ENCODE results near the gene SH3BP2.
A peak's percentile ranks its signal among the peaks of the same experiment; 100 is the strongest.

The SH3BP2 gene

GRCh38 chr4:2802618-2803531 is 10.0 kb downstream of the SH3BP2 start:
- H3K27ac Mint-ChIP-seq, result no peak overlapping the region
- DNase-seq, result no peak
- no peaks in the 10 kb centered on the region for H3K27me3 Mint-ChIP-seq
- H3K4me3 Mint-ChIP-seq, result no peak overlapping the region
- H3K36me3 Mint-ChIP-seq (ENCODE audit: low read depth), result no peaks in the 10 kb centered on the region
- ATAC-seq, result no peak
- H3K4me1 Mint-ChIP-seq, result peaks cover 50% of the 10 kb centered on the region
- H3K9me3 Mint-ChIP-seq, result no peaks in the 10 kb centered on the region

- DNase-seq, result no peak
- no peak overlapping the region for H3K27ac Mint-ChIP-seq
- no peak for ATAC-seq
Observed at GRCh38 chr4:2803624-2804448, 11.0 kb downstream of the SH3BP2 start.

DNA sequence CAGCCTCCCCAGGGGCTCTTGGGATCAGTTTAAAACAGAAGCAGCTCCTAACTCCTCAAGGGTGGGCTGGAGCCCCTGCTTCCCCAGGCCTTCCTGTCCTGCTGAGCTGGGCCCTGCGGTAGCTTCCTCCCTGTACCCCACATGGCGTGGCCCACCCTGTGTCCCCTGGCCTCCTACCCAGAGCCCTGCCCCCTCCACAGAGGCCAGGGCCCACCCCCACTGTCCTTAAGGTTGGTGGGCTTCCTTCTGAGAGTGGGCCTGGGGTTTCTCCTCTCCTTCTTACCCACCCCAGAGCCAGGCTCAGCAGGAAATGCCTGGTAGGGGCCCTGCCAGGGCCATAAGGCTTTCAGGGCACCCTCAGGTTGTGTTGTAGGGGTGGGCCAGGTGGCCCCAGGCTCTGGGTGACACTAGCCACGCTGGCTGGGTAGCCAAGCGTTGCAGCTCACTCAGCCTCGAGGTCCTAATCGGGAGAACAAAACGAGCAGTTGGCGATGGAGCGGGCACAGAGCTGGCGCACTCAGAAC is 11.6 kb downstream of the SH3BP2 start:
- no peak for DNase-seq
- Mint-ChIP-seq H3K9me3 (no peaks in the 10 kb centered on the region), H3K36me3 (ENCODE audit: low read depth) (no peaks in the 10 kb centered on the region), H3K4me1 (peaks cover 37% of the 10 kb centered on the region), H3K27me3 (no peaks in the 10 kb centered on the region), H3K4me3 (no peak overlapping the region), H3K27ac (no peak overlapping the region)
- ATAC-seq, result no peak

More at GRCh38 chr4:2803624-2804448, 11.0 kb downstream of the SH3BP2 start:
- Mint-ChIP-seq H3K36me3 (ENCODE audit: low read depth) (no peaks in the 10 kb centered on the region), H3K9me3 (no peaks in the 10 kb centered on the region), H3K4me1 (peaks cover 40% of the 10 kb centered on the region), H3K4me3 (no peak overlapping the region), H3K27me3 (no peaks in the 10 kb centered on the region)

DNA sequence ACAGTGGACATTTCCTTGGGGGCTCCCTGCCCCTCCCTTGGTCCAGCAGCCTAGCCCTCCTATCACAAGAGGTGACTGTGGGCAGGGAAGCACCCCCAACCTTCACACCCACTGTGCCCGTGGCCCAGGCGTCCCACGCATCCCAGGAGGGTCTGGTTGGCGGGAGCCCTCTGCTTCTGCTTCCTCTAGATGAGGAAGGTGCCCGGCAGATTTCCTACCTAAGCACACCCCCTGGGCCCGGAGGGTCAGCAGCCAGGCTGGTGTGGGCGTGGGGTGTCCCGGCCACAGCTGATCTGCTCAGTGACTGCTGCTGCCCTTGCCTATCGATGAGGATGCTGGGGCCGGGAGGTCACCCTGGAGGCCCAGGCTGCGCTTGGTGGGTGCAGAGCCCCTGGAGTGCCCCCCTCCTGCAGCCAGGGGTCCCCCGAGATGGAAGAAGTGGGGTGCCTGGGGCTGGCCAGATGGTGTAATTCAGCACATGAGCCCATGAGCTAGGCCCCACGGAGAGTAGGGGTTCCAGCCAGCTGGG is 12.2 kb downstream of the SH3BP2 start:
- H3K4me3 Mint-ChIP-seq, result no peak overlapping the region
- peaks cover 34% of the 10 kb centered on the region for H3K4me1 Mint-ChIP-seq
- H3K9me3 Mint-ChIP-seq, result no peaks in the 10 kb centered on the region
- no peak overlapping the region for H3K27ac Mint-ChIP-seq
- no peak for DNase-seq
- no peaks in the 10 kb centered on the region for H3K36me3 Mint-ChIP-seq (ENCODE audit: low read depth)
- no peaks in the 10 kb centered on the region for H3K27me3 Mint-ChIP-seq
- ATAC-seq, result no peak

- DNase-seq (no peak), ATAC-seq (no peak)
- Mint-ChIP-seq H3K36me3 (ENCODE audit: low read depth) (no peaks in the 10 kb centered on the region), H3K27ac (no peak overlapping the region), H3K4me1 (peaks cover 27% of the 10 kb centered on the region), H3K9me3 (no peaks in the 10 kb centered on the region), H3K4me3 (no peak overlapping the region), H3K27me3 (no peaks in the 10 kb centered on the region)
Observed at GRCh38 chr4:2805712-2806389, 13.0 kb downstream of the SH3BP2 start.

DNA sequence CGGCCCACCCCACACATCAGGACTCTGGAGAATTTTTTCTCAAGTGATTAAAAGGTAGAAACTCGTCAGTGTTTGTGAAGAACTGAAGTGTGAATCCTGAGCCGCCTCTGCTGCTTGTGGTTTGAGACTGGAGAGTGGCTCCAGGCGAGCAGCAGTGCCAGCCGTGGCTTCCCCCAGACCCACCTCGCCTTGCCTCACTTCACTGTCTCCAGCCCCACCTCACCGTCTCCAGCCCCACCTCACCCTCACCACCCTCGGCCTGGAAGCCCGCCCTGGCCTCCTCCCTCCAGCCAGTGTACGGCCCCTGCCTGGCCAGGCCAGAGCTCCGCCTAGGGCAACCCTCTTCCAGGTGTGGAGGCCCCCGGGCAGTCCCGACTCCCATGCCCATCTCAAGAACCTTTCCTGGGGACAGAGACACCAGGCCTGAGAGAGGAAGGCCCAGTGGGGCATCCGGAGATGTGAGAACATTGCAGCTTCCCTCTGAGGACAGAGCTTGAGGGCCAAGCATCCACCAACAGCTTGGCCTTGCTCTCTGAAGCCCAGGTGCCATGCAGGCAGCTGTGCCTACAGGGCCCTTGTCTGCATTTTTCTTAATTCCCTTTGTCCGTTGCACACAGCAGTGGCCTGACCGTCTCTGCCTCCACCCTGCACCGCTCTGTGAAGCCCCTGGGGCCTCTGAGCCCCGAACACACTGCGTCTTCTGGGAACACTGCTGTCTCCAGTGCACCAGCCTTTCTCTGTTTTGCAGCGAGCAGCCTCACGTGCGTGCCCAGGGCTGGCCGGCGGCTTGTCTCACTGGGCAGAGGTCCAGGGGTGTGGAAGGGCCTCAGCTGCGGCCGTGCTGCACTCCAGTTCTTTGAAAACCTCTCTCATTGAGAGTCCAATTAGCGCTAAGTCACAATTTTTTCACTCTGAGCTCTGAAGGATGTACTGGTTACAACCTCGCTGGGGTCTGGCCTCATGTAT is 13.8 kb downstream of the SH3BP2 start:
- H3K27ac Mint-ChIP-seq, result no peak overlapping the region
- H3K4me3 Mint-ChIP-seq, result no peak overlapping the region
- no peaks in the 10 kb centered on the region for H3K36me3 Mint-ChIP-seq (ENCODE audit: low read depth)
- DNase-seq (no peak), ATAC-seq (peak; percentile 6)
- H3K27me3 Mint-ChIP-seq, result no peaks in the 10 kb centered on the region
- H3K4me1 Mint-ChIP-seq, result peaks cover 24% of the 10 kb centered on the region
- H3K9me3 Mint-ChIP-seq, result no peaks in the 10 kb centered on the region

DNA sequence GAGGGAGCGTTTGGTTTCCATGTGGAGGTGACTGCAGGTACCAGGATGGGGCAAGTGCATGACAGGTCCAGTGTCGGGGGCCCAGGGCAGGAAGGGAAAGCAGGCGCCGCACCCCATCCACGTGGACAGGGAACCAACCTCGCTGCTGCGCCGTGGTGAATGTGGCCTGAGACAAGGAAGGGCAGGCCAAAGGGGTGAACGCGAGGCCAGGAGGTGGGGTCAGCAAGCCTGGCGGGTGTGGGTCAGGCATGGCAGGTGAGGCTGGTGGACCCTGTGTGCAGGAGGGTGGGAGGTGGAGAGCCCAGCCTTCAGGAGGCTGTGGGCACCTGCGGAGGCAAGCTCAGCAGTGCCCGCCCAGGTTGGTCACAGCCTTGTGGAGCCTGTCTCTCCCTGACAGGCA is 14.7 kb downstream of the SH3BP2 start:
- H3K36me3 Mint-ChIP-seq (ENCODE audit: low read depth), result no peaks in the 10 kb centered on the region
- ATAC-seq (no peak), DNase-seq (no peak)
- H3K27ac Mint-ChIP-seq, result no peak overlapping the region
- H3K9me3 Mint-ChIP-seq, result no peaks in the 10 kb centered on the region
- H3K27me3 Mint-ChIP-seq, result no peaks in the 10 kb centered on the region
- peaks cover 26% of the 10 kb centered on the region for H3K4me1 Mint-ChIP-seq
- no peak overlapping the region for H3K4me3 Mint-ChIP-seq

- Mint-ChIP-seq H3K27ac (no peak overlapping the region), H3K27me3 (no peaks in the 10 kb centered on the region), H3K4me1 (peaks cover 26% of the 10 kb centered on the region), H3K9me3 (no peaks in the 10 kb centered on the region), H3K36me3 (ENCODE audit: low read depth) (no peaks in the 10 kb centered on the region), H3K4me3 (no peak overlapping the region)
- DNase-seq (no peak), ATAC-seq (no peak)
Observed at GRCh38 chr4:2808001-2808400, 15.1 kb downstream of the SH3BP2 start.

DNA sequence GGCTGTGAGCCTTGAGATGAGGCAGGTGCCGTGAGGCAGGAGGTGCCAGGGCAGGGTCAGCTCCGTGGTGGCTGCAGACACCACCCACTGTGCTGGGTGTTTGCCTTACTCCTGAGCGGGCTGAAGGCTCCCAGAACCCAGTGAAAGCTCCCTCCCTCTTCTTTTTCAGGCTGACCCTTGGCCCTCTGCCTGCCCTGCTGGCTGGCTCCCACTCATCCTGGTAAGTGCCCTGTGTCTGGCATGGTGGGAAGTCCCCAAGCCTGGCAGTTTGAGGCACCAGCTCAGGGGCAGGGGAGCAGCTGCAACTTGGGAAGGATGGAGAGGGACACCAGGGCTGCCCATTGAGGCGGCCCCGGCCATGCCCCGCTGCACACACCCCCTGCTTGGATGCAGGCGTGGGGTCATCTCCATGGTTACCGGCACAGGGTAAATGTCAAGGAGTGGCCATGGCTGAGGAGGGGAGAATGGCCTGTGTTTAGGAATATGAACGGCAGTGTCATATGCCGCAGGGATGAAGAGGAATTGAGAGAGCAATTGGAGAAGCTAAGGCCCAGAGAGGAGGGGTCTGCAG is 16.8 kb downstream of the SH3BP2 start:
- peaks cover 10% of the 10 kb centered on the region for H3K36me3 Mint-ChIP-seq (ENCODE audit: low read depth)
- no peak overlapping the region for H3K4me3 Mint-ChIP-seq
- no peaks in the 10 kb centered on the region for H3K9me3 Mint-ChIP-seq
- no peak for DNase-seq
- peak overlapping the region; percentile 59 for H3K27ac Mint-ChIP-seq
- peaks cover 38% of the 10 kb centered on the region for H3K4me1 Mint-ChIP-seq
- ATAC-seq, result no peak
- H3K27me3 Mint-ChIP-seq, result no peaks in the 10 kb centered on the region

DNA sequence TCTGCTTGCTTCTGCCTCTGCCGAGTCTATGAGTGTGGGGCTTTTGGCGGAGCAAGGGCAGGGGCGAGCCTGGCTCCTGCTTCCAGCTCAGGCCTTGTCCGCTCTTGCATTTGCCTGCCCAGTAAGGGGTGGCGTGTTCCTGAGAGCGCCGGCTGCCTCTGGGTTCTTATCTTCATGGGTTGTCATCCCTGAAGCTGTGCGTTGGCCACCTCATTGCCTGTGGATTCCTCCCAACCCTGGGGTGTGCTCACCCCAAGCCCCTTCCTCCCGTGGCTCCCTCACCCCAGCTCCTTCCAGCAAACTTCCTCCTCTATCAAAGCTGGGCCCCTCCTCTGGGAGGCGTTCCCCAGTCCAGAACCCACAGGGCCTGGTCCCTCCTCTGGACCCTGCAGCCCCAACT is 17.5 kb downstream of the SH3BP2 start:
- no peak for ATAC-seq
- Mint-ChIP-seq H3K27me3 (no peaks in the 10 kb centered on the region), H3K4me3 (no peak overlapping the region), H3K27ac (no peak overlapping the region), H3K9me3 (no peaks in the 10 kb centered on the region), H3K4me1 (peaks cover 40% of the 10 kb centered on the region), H3K36me3 (ENCODE audit: low read depth) (peaks cover 17% of the 10 kb centered on the region)
- DNase-seq, result no peak

DNA sequence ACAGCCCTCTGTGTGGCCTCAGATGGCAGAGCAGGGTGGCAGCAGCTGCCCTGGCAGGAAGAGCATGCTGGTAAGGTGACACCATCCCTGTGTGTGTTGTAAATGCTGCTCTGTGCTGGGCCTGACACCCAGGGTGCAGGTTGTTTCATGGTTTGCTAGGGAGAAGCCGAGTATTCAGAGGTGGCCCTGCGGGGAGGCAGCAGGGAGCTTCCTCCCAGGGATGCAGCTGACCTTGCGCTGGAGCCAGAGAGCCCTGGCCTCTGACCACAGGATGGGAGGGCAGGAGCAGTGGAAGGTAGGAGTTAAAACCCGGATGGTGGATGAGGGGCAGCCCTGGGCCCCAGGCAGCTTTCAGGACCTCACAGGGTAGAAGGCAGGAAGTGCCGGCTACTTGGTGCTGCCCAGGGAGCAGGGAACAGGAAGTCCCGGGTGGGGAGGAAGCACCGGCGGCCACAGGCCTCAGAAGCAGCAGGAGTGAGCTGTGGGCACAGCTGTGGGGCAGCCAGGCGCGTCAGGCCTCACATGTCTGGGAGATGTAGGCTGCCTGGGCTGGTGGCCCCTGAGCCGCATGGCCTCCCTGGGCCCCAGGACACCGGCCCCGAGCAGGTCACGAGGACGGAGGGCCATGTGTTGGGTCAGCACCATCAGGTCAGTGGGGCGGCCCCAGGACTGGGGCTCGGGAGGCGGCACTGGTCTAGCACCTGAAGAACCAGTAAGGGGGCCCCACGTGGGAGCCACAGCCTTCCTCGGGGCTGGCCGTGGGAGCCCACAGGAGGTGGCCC is 19.1 kb downstream of the SH3BP2 start:
- Mint-ChIP-seq H3K4me3 (peak overlapping the region; percentile 90), H3K4me1 (peaks cover 49% of the 10 kb centered on the region), H3K36me3 (ENCODE audit: low read depth) (peaks cover 32% of the 10 kb centered on the region), H3K9me3 (no peaks in the 10 kb centered on the region), H3K27me3 (no peaks in the 10 kb centered on the region), H3K27ac (peak overlapping the region; percentile 98)
- DNase-seq, result peak; percentile 73
- ATAC-seq, result peak; percentile 78

DNA sequence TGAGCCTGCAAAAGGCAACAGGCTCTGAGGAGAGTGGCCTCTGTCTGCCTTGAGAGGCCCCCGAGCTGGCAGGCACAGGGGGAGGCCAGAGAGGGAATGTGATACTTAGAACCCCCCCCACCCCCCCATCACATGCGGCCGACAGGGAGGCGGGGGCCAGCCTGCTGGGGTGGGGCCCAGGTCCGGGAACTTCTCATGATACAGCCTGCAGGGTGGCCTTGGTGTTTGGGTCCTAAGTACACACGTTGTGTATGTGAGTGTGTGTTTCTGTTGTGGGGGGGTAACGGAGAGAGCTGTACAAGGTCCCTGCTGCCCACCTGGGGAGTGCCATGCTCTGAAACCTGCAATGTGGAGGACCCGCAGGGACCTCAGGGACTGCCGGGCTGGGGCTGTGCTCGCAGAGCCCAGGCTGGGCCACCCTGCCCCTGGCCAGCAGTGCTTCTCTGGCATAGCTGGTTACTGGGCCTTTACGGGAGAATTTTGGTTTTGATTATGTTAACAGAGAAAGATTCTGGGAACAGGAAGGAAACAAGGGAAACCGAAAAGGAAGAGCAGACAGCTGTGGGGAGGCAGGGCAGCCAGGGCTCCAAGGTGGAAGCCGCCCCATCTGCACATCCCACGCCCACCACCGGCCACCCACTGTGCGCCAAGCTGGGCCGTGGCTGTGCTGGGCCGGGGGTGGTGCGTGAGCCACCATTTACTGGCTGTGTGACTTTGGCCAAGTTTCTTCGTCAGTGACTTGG is 19.9 kb downstream of the SH3BP2 start:
- Mint-ChIP-seq H3K27me3 (no peaks in the 10 kb centered on the region), H3K9me3 (no peaks in the 10 kb centered on the region), H3K36me3 (ENCODE audit: low read depth) (peaks cover 35% of the 10 kb centered on the region), H3K4me1 (peaks cover 55% of the 10 kb centered on the region), H3K4me3 (peak overlapping the region; percentile 90), H3K27ac (peak overlapping the region; percentile 98)
- DNase-seq, result no peak
- peak; percentile 8 for ATAC-seq

Measured in activated naive CD8-positive, alpha-beta T cell treated with anti-CD3 and anti-CD28 coated beads, Interleukin-2, amount 50 U/mL, for 24 hours (primary cell).